Osteocyte (in vitro differentiated cells): ENCODE data around the gene JAKMIP1. TPM values are rescaled to one million over a fixed set of nuclear protein-coding genes. Genes with fewer than 3 reads are reported as not detected.

Source experiments
- DNase-seq: peaks from one replicate; pipeline ENCODE4 v3.0.0; 2021; ENCODE audit warnings: mixed read lengths; ENCODE audit not compliant: unreplicated experiment; ENCODE audit errors: extremely low spot score
- H3K27ac Mint-ChIP-seq: one replicate; pipeline ENCODE4 v1.8.0; 2021; ENCODE audit warnings: mild to moderate bottlenecking, mixed read lengths; ENCODE audit not compliant: unreplicated experiment
- H3K27me3 Mint-ChIP-seq: one replicate; pipeline ENCODE4 v1.8.0; 2021; ENCODE audit warnings: mixed read lengths; ENCODE audit not compliant: unreplicated experiment
- H3K36me3 Mint-ChIP-seq: one replicate; pipeline ENCODE4 v1.8.0; 2021; ENCODE audit warnings: mixed read lengths; ENCODE audit not compliant: unreplicated experiment
- H3K4me1 Mint-ChIP-seq: one replicate; pipeline ENCODE4 v1.8.0; 2021; ENCODE audit warnings: mixed read lengths; ENCODE audit not compliant: unreplicated experiment
- H3K4me3 Mint-ChIP-seq: one replicate; pipeline ENCODE4 v1.8.0; 2021; ENCODE audit warnings: mild to moderate bottlenecking, moderate library complexity, mixed read lengths; ENCODE audit not compliant: unreplicated experiment
- H3K9me3 Mint-ChIP-seq: one replicate; pipeline ENCODE4 v1.8.0; 2021; ENCODE audit warnings: mixed read lengths; ENCODE audit not compliant: unreplicated experiment
- total RNA-seq: library from RNA; stranded (reverse); gene quantifications from 2 replicates; pipeline ENCODE4 v1.2.1, GENCODE V29; 2021
- TF ChIP-seq, protein P1 (sequence below): fragments of 200-600 bp; sonication (generic); IDR thresholded peaks from 2 replicates; pipeline ENCODE4 v1.5.0; 2021; ENCODE audit warnings: antibody characterized with exemption, mild to moderate bottlenecking, moderate library complexity

JAKMIP1 gene
- total RNA-seq, 1 donor from 2014 or later: not detected

DNA sequence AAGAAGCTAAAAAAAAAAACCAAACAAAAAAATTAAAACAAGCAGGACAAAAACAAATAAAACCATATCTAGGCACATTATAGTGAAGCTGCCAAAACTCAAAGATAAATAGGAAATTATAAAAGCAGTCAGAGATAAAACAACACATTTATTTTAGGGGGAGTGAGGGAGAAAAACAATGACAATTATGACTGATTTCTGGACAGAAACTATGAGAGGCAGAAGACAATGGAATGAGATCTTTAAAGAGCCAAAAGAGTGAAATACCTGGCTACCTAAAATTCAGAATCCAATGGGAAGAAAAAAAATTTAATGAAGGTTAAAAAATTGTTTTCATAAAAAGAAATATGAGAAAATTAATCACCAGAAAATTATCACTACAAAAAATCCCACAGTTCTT, 215.5 kb downstream of the JAKMIP1 start:
- Mint-ChIP-seq H3K27me3 (peaks cover 20% of the 10 kb centered on the region), H3K9me3 (peaks cover 17% of the 10 kb centered on the region), H3K4me3 (no peak overlapping the region), H3K27ac (no peak overlapping the region), H3K4me1 (no peaks in the 10 kb centered on the region), H3K36me3 (no peaks in the 10 kb centered on the region)
- TF ChIP-seq, protein P1, sequence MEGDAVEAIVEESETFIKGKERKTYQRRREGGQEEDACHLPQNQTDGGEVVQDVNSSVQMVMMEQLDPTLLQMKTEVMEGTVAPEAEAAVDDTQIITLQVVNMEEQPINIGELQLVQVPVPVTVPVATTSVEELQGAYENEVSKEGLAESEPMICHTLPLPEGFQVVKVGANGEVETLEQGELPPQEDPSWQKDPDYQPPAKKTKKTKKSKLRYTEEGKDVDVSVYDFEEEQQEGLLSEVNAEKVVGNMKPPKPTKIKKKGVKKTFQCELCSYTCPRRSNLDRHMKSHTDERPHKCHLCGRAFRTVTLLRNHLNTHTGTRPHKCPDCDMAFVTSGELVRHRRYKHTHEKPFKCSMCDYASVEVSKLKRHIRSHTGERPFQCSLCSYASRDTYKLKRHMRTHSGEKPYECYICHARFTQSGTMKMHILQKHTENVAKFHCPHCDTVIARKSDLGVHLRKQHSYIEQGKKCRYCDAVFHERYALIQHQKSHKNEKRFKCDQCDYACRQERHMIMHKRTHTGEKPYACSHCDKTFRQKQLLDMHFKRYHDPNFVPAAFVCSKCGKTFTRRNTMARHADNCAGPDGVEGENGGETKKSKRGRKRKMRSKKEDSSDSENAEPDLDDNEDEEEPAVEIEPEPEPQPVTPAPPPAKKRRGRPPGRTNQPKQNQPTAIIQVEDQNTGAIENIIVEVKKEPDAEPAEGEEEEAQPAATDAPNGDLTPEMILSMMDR: no peak
- DNase-seq: no peak

DNA sequence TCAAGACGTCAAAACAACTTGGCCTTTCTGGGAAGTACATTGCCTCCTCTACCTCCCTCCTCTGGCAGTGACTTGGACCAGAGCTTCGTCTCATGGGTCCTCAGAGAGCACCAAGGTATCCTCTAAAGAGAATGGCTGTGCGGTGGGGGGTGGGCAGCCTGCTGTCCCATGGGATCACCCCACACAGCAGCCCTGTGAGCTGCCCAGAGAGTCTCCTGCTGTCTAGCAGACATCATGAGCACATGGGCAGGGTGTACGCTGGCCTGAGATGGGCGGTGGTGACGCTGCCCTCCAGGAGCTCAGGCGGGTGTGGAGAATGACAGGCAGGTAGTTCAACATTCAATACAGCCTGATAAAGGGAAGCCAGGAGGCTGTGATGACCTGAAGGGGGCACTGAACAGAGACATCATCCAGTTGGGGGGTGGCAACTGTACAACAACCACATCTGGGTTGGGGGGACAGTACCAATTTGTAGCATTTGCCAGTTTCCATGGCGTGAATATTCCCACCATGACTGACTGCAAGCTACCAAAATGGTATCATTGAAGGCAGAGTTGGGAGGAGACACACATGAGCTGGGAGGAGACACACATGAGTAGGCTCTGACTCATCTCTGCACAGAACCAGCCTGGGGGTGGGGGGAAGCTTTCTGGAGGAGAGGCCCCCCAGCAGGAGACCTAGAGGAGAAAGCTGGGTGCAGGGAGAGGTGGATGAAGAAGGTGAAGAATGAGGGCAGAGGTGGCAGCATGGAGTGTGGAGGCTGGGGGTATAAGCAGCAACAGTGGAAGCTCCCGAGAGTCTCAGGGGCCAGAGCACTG, 218.0 kb downstream of the JAKMIP1 start:
- Mint-ChIP-seq H3K9me3 (peaks cover 17% of the 10 kb centered on the region), H3K36me3 (no peaks in the 10 kb centered on the region), H3K27ac (no peak overlapping the region), H3K4me3 (no peak overlapping the region), H3K27me3 (peaks cover 25% of the 10 kb centered on the region), H3K4me1 (no peaks in the 10 kb centered on the region)
- TF ChIP-seq, protein P1: no peak
- DNase-seq: no peak

DNA sequence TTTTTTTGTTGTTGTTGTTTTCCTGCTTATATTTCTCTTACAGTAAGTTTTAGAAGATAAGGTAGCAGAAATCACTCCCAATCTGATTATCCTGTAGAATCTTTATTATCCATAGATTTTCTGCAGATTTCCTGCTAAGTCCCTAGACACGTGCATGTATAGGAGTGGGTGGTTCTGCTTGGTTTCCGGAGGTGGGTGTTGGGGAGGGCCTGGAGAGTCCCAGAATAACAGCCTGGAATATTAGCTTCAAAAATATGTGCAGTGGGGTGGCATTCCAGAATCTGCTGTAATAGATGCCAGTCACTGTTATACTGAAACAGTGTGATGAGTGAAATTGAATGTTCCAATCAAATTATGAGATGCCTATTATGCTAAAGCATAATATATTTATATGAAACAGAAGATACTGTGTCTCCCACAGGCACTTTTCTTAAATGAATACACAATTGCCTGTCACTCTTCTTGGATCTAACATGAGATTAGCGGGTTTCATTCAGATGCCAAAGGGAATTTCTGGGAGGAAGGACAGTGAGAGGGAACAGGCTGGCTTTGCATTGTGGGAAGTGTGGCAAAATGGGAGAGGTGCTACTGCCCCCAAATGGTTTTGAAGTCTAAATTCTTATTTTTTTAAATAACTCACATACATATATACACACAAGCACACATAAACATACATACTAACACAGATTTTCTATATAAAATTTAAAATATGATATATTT, 219.8 kb downstream of the JAKMIP1 start:
- Mint-ChIP-seq H3K36me3 (no peaks in the 10 kb centered on the region), H3K27me3 (peaks cover 35% of the 10 kb centered on the region), H3K4me1 (no peaks in the 10 kb centered on the region), H3K27ac (no peak overlapping the region), H3K4me3 (no peak overlapping the region), H3K9me3 (peaks cover 17% of the 10 kb centered on the region)
- TF ChIP-seq, protein P1: no peak
- DNase-seq: no peak

DNA sequence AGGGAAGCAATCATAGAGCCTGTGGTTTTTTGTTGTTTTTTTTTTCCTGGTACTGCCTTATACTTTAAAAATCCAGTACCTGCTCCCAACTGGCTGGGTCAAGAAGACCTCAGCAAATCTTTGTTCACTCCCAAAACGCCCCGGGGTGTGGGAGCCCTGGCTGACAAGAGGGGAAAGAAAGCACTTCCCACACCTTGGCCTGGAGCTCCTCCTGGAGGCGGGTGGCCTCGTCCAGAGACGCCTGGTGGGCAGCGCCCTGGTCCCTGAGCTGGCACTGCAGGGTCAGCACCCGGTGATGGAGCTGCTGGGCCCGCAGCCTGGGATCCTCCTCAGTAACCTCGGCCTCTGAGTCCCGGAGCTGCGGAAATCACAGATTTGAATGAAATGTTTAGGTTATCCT, 220.4 kb downstream of the JAKMIP1 start:
- H3K4me1 Mint-ChIP-seq: no peaks in the 10 kb centered on the region
- no peaks in the 10 kb centered on the region for H3K36me3 Mint-ChIP-seq
- DNase-seq: no peak
- no peak overlapping the region for H3K27ac Mint-ChIP-seq
- no peak overlapping the region for H3K4me3 Mint-ChIP-seq
- peaks cover 39% of the 10 kb centered on the region for H3K27me3 Mint-ChIP-seq
- TF ChIP-seq, protein P1: peak; percentile 39
- peaks cover 16% of the 10 kb centered on the region for H3K9me3 Mint-ChIP-seq

DNA sequence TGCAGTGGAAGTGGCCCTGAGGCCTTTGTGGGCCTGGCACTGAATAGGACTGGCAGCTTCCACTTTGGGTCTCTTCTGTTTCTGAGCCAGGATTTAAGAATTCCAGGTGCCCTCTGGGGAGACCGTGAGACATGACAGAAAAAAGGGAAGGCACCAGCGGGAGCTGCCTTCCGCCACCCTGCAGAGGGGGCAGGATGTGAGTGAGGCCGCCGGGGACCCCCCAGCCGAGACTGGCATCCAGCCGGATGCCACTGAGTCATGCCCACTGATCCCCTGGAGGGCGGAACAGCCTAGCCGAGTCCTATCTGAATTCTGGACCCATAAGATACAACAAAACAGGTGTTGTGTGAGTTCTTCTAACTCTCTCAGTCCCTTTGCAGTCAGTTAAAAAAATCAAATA, 223.4 kb downstream of the JAKMIP1 start:
- Mint-ChIP-seq H3K27me3 (peaks cover 39% of the 10 kb centered on the region), H3K4me3 (no peak overlapping the region), H3K9me3 (no peaks in the 10 kb centered on the region), H3K36me3 (no peaks in the 10 kb centered on the region), H3K4me1 (no peaks in the 10 kb centered on the region), H3K27ac (no peak overlapping the region)
- DNase-seq: no peak
- TF ChIP-seq, protein P1: no peak
